HG03571 (cell line): ENCODE results near the gene PPARA.

Experiments used
- ATAC-seq: cut with Tn5 transposase; IDR thresholded peaks from one replicate; pipeline ENCODE4 v1.9.1; 2021; ENCODE audit not compliant: unreplicated experiment

Gene PPARA

GRCh38 chr22:46150034-46150654, at the start of gene PPARA:
Gene PPARA (plus strand): TSS chr22:46150526. CDS start chr22:46198384, 47,858 bp downstream.
- peak; percentile 66 for ATAC-seq

- no peak for ATAC-seq
Measured at GRCh38 chr22:46102159-46102558, 48.2 kb upstream of the PPARA start.

- ATAC-seq, result no peak
Measured at GRCh38 chr22:46102752-46103151, 47.6 kb upstream of the PPARA start.

GRCh38 chr22:46103181-46103580, 47.1 kb upstream of the PPARA start:
- no peak for ATAC-seq

GRCh38 chr22:46103664-46104063, 46.7 kb upstream of the PPARA start:
- no peak for ATAC-seq

GRCh38 chr22:46104170-46104880, 46.0 kb upstream of the PPARA start:
- ATAC-seq, result no peak

- ATAC-seq, result no peak
Measured at GRCh38 chr22:46104881-46105493, 45.3 kb upstream of the PPARA start.

- ATAC-seq, result no peak
Measured at GRCh38 chr22:46105494-46106278, 44.6 kb upstream of the PPARA start.

- ATAC-seq, result no peak
Measured at GRCh38 chr22:46106279-46107022, 43.9 kb upstream of the PPARA start.

- no peak for ATAC-seq
Measured at GRCh38 chr22:46107089-46107664, 43.1 kb upstream of the PPARA start.

- ATAC-seq, result no peak
Measured at GRCh38 chr22:46107753-46108563, 42.4 kb upstream of the PPARA start.

- no peak for ATAC-seq
Measured at GRCh38 chr22:46108564-46109473, 41.5 kb upstream of the PPARA start.

GRCh38 chr22:46109474-46110003, 40.8 kb upstream of the PPARA start:
- ATAC-seq, result no peak

GRCh38 chr22:46110215-46110614, 40.1 kb upstream of the PPARA start:
- ATAC-seq, result no peak

- no peak for ATAC-seq
Measured at GRCh38 chr22:46111645-46112306, 38.5 kb upstream of the PPARA start.

GRCh38 chr22:46112405-46112804, 37.9 kb upstream of the PPARA start:
- no peak for ATAC-seq

- no peak for ATAC-seq
Measured at GRCh38 chr22:46113110-46113909, 37.0 kb upstream of the PPARA start.
